HEK293T (cell line): ENCODE data around the gene PRDM16.

ENCODE experiments used
- BHLHE40 ChIP-seq: fragments of 450-650 bp; IDR thresholded peaks from 2 replicates; pipeline ENCODE4 v1.6.1; 2016; ENCODE audit warnings: mild to moderate bottlenecking, moderate library complexity, borderline replicate concordance
- FOXA1 ChIP-seq: fragments of 450-650 bp; IDR thresholded peaks from 2 replicates; pipeline ENCODE4 v1.6.1; 2016; ENCODE audit warnings: mild to moderate bottlenecking
- FOXM1 ChIP-seq: fragments of 450-650 bp; IDR thresholded peaks from 2 replicates; pipeline ENCODE4 v1.6.1; 2017; ENCODE audit warnings: mild to moderate bottlenecking, borderline replicate concordance
- HDGF ChIP-seq: fragments of 450-650 bp; IDR thresholded peaks from 2 replicates; pipeline ENCODE4 v1.6.1; 2017; ENCODE audit warnings: antibody characterized with exemption, borderline replicate concordance
- L3MBTL2 ChIP-seq: fragments of 450-650 bp; conservative IDR thresholded peaks from 2 replicates; pipeline ENCODE4 v1.6.1; 2016; ENCODE audit warnings: mild to moderate bottlenecking
- LEF1 ChIP-seq: fragments of 450-650 bp; IDR thresholded peaks from 2 replicates; pipeline ENCODE4 v1.6.1; 2017; ENCODE audit warnings: mild to moderate bottlenecking, borderline replicate concordance
- NFRKB ChIP-seq: fragments of 450-650 bp; IDR thresholded peaks from 2 replicates; pipeline ENCODE4 v1.6.1; 2016; ENCODE audit warnings: mild to moderate bottlenecking, moderate library complexity
- PKNOX1 ChIP-seq: fragments of 450-650 bp; IDR thresholded peaks from 2 replicates; pipeline ENCODE4 v1.6.1; 2016
- SUZ12 ChIP-seq: fragments of 450-650 bp; IDR thresholded peaks from 2 replicates; pipeline ENCODE4 v1.6.1; 2016; ENCODE audit warnings: mild to moderate bottlenecking
- ZNF384 ChIP-seq: fragments of 450-650 bp; IDR thresholded peaks from 2 replicates; pipeline ENCODE4 v1.6.1; 2016

- no peak for TF ChIP-seq HDGF
- no peak for TF ChIP-seq FOXA1
- no peak for TF ChIP-seq BHLHE40
- TF ChIP-seq FOXM1 = no peak
- no peak for TF ChIP-seq LEF1
- no peak for TF ChIP-seq ZNF384
- TF ChIP-seq NFRKB = no peak
- TF ChIP-seq L3MBTL2 = no peak
- no peak for TF ChIP-seq PKNOX1
- no peak for TF ChIP-seq SUZ12
Observed at GRCh38 chr1:3112526-3112925, 43.5 kb downstream of the PRDM16 start.
